ENCODE results near the gene GPR150. TPM values are rescaled to one million over a fixed set of nuclear protein-coding genes. Genes with fewer than 3 reads are reported as not detected.

Gene GPR150
- total and polyA plus RNA-seq, 2 of the 13 experiments (the other 11 are each of a cell fraction or from before 2014, with no cell fraction given), result 0.03 TPM; not detected in 1

DNA sequence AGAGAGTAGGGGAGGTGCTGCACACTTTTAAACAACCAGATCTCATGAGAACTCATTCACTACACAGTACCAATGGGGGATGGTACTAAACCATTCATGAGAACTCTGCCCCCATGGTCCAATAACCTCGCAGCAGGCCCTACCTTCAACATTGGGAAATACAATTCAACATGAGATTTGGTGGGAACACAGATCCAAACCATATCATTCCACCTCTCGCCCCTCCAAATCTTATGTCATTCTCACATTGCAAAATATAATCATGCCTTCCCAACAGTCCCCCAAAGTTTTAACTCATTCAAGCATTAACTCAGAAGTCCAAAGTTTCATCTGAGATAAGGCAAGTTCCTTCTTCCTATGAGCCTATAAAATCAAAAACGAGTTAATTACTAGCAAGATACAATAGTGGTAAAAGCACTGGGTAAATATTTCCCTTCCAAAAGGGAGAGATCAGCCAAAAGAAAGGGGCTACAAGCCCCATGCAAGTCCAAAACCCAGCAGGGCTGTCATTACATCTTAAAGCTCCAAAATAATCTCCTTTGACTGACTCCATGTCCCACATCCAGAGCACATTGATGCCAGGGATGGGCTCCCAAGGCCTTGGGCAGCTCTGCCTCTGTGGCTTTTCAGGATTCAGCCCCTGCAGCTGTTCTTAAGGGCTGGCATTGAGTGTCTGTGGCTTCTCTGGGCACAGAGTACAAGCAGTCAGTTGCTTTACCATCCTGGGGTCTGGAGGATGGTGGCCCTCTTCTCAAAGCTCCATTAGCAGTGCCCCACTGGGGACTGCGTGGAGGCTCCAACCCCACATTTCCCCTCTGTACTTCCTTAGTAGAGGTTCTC is 8.3 kb downstream of the GPR150 start:
- DNase-seq (ENCODE audit: low spot score), result no peak
- Histone ChIP-seq H3K36me3 (replicated peaks in 1 of 2; ENCODE audit: control insufficient read depth in 1 of 2, insufficient read depth in 2 of 2, low read length in 2 of 2) (no peaks in the 10 kb centered on the region), H2AFZ (ENCODE audit: low read length) (no peak overlapping the region), H4K20me1 (ENCODE audit: insufficient read depth, low read length) (no peaks in the 10 kb centered on the region), H3K79me2 (ENCODE audit: insufficient read depth, low read length) (no peaks in the 10 kb centered on the region), H3K9me3 (ENCODE audit: low read length) (no peaks in the 10 kb centered on the region), H3K27me3 (ENCODE audit: control insufficient read depth in 1 of 2, insufficient read depth in 2 of 2, low read length in 2 of 2) (peaks cover 0 to 10% of the 10 kb centered on the region in 2 experiments; a peak in 2 of 5 replicates), H3K4me1 (ENCODE audit: insufficient read depth, low read length) (no peaks in the 10 kb centered on the region), H3K4me3 (replicated peaks in 1 of 3; ENCODE audit: insufficient read depth in 1 of 3, low read depth in 2 of 3, low read length in 3 of 3) (no peak overlapping the region), H3K27ac (ENCODE audit: extremely low read length, insufficient read depth, low read length) (no peak overlapping the region), H3K4me2 (ENCODE audit: low read depth, low read length) (no peak overlapping the region), H3K9ac (ENCODE audit: insufficient read depth, low read depth, low read length) (no peak overlapping the region)
- no peak for ATAC-seq
- in situ Hi-C loops (cut with HindIII; ENCODE audit: extremely low pct_ligation_motif_present, low pct_unique_long_range_greater_than_20kb) (loop anchor here (25.0 kb wide), 1 partner anchor 709 kb away; no protein-coding TSS in a partner anchor), intact Hi-C loops (cut with micrococcal nuclease; ENCODE audit: unreplicated experiment) (no loop called here)
- ChIA-PET POLR2A (no interaction called here), CTCF (ENCODE audit: low intra/inter-chr PET ratio, low total read pairs) (no interaction called here)
- TF ChIP-seq ISL2 (CRISPR knock-in tag; IDR thresholded peaks at IDR 0.05) (no peak), ZNF672 (CRISPR knock-in tag; IDR thresholded peaks at IDR 0.05) (no peak), ZBTB7B (CRISPR knock-in tag; IDR thresholded peaks at IDR 0.05) (no peak), ZNF318 (CRISPR knock-in tag; IDR thresholded peaks at IDR 0.05) (no peak), PHF8 (CRISPR knock-in tag; IDR thresholded peaks at IDR 0.05) (no peak), SRSF1 (optimal IDR thresholded peaks at IDR 0.05; ENCODE audit: low read depth, low read length) (no peak), FOXP1 (IDR thresholded peaks at IDR 0.05) (no peak), FOXP1 (CRISPR knock-in tag; IDR thresholded peaks at IDR 0.05) (no peak), MZF1 (CRISPR knock-in tag; IDR thresholded peaks at IDR 0.05; ENCODE audit: borderline replicate concordance) (no peak), KDM2A (CRISPR knock-in tag; IDR thresholded peaks at IDR 0.05; ENCODE audit: borderline replicate concordance, low read depth) (no peak), DMAP1 (CRISPR knock-in tag; IDR thresholded peaks at IDR 0.05) (no peak), JUND (CRISPR knock-in tag; IDR thresholded peaks at IDR 0.05) (no peak), NFKB2 (CRISPR knock-in tag; IDR thresholded peaks at IDR 0.05; ENCODE audit: borderline replicate concordance) (no peak), DNMT1 (CRISPR knock-in tag; IDR thresholded peaks at IDR 0.05) (no peak), NR2C2 (CRISPR knock-in tag; IDR thresholded peaks at IDR 0.05; ENCODE audit: borderline replicate concordance) (no peak)
- no peak for FAIRE-seq
- WGBS (ENCODE audit: low lambda C conversion rate), result 39% methylated on average over 4 of the region's 4 CpGs
- no TSS peak for BruUV-seq (replicated peaks)
